Parathyroid adenoma (tissue), 2 donors: Measurements from ENCODE around the gene CPS1.

Source experiments
- H2AFZ ChIP-seq: fragments of 300-600 bp; sonication (generic); one replicate; pipeline ENCODE4 v1.7.0; 2017; ENCODE audit warnings: antibody characterized with exemption, mild to moderate bottlenecking
- H3K27ac ChIP-seq: fragments of 300-600 bp; sonication (generic); one replicate; pipeline ENCODE4 v1.7.0; 2017
- H3K27me3 ChIP-seq: fragments of 300-600 bp; sonication (generic); one replicate; pipeline ENCODE4 v1.7.0; 2017; ENCODE audit warnings: low read length; ENCODE audit not compliant: control insufficient read depth, insufficient read depth
- H3K36me3 ChIP-seq: fragments of 300-600 bp; sonication (generic); one replicate; pipeline ENCODE4 v1.7.0; 2017; ENCODE audit warnings: low read length; ENCODE audit not compliant: control insufficient read depth, insufficient read depth
- H3K4me1 ChIP-seq: fragments of 300-600 bp; sonication (generic); one replicate; pipeline ENCODE4 v1.7.0; 2017; ENCODE audit warnings: control low read depth
- H3K4me2 ChIP-seq: fragments of 300-600 bp; sonication (generic); one replicate; pipeline ENCODE4 v1.7.0; 2017; ENCODE audit warnings: low read length
- H3K4me3 ChIP-seq: fragments of 300-600 bp; sonication (generic); one replicate; pipeline ENCODE4 v1.7.0; 2017; ENCODE audit warnings: low read depth, low read length
- H3K79me2 ChIP-seq: fragments of 300-600 bp; sonication (generic); one replicate; pipeline ENCODE4 v1.7.0; 2017; ENCODE audit warnings: control low read depth
- H3K9ac ChIP-seq: fragments of 300-600 bp; sonication (generic); one replicate; pipeline ENCODE4 v1.7.0; 2017; ENCODE audit warnings: mild to moderate bottlenecking
- H3K9me3 ChIP-seq: fragments of 300-600 bp; sonication (generic); one replicate; pipeline ENCODE4 v1.7.0; 2017; ENCODE audit warnings: low read length; ENCODE audit not compliant: control insufficient read depth
- TF ChIP-seq, protein P1 (sequence below): fragments of 300-600 bp; sonication (generic); IDR thresholded peaks from one replicate; pipeline ENCODE4 v1.7.0; 2017; ENCODE audit warnings: antibody characterized with exemption, mild to moderate bottlenecking
- donor health status: primary hyperparathyroidism.

CPS1 gene

DNA sequence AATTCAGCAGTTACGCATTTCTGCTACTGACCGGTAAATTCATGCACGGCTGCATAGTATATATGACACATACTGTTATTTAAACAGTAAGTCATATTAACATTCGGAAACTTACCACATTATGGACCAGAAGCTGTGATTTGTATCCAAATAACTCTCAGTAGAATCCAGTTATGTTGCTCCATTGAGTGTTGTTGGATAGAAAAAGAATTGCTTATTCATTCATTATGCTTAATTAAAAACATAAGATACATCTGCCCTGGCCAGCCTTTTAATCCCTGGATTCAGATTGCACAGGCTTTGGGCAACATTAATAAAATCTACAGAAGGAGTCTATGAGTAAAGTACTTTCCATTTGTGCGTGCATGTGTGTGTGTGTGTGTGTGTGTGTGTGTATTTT, 111.3 kb downstream of the CPS1 start:
- H3K27ac ChIP-seq, result no peak overlapping the region
- no peak overlapping the region for H2AFZ ChIP-seq
- no peak overlapping the region for H3K4me2 ChIP-seq
- H3K9ac ChIP-seq, result no peak overlapping the region
- no peaks in the 10 kb centered on the region for H3K4me1 ChIP-seq
- H3K36me3 ChIP-seq, result no peaks in the 10 kb centered on the region
- no peak overlapping the region for H3K4me3 ChIP-seq
- no peaks in the 10 kb centered on the region for H3K27me3 ChIP-seq
- H3K79me2 ChIP-seq, result no peaks in the 10 kb centered on the region
- no peaks in the 10 kb centered on the region for H3K9me3 ChIP-seq
- TF ChIP-seq, protein P1, sequence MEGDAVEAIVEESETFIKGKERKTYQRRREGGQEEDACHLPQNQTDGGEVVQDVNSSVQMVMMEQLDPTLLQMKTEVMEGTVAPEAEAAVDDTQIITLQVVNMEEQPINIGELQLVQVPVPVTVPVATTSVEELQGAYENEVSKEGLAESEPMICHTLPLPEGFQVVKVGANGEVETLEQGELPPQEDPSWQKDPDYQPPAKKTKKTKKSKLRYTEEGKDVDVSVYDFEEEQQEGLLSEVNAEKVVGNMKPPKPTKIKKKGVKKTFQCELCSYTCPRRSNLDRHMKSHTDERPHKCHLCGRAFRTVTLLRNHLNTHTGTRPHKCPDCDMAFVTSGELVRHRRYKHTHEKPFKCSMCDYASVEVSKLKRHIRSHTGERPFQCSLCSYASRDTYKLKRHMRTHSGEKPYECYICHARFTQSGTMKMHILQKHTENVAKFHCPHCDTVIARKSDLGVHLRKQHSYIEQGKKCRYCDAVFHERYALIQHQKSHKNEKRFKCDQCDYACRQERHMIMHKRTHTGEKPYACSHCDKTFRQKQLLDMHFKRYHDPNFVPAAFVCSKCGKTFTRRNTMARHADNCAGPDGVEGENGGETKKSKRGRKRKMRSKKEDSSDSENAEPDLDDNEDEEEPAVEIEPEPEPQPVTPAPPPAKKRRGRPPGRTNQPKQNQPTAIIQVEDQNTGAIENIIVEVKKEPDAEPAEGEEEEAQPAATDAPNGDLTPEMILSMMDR, result no peak

GRCh38 chr2:210671065-210671464, 114.7 kb downstream of the CPS1 start:
- Histone ChIP-seq H2AFZ (no peak overlapping the region), H3K79me2 (no peaks in the 10 kb centered on the region), H3K36me3 (no peaks in the 10 kb centered on the region), H3K9ac (no peak overlapping the region), H3K27me3 (no peaks in the 10 kb centered on the region), H3K4me3 (no peak overlapping the region), H3K4me1 (no peaks in the 10 kb centered on the region), H3K27ac (no peak overlapping the region), H3K9me3 (no peaks in the 10 kb centered on the region), H3K4me2 (no peak overlapping the region)
- TF ChIP-seq, protein P1, result no peak

- Histone ChIP-seq H3K36me3 (no peaks in the 10 kb centered on the region), H3K4me2 (no peak overlapping the region), H3K9me3 (no peaks in the 10 kb centered on the region), H3K27me3 (no peaks in the 10 kb centered on the region), H2AFZ (no peak overlapping the region), H3K27ac (no peak overlapping the region), H3K79me2 (no peaks in the 10 kb centered on the region), H3K9ac (no peak overlapping the region), H3K4me3 (no peak overlapping the region), H3K4me1 (no peaks in the 10 kb centered on the region)
- TF ChIP-seq, protein P1, result no peak
Measured at GRCh38 chr2:210673117-210673516, 116.7 kb downstream of the CPS1 start.

- H3K9ac ChIP-seq, result no peak overlapping the region
- H3K4me2 ChIP-seq, result no peak overlapping the region
- H3K36me3 ChIP-seq, result no peaks in the 10 kb centered on the region
- no peaks in the 10 kb centered on the region for H3K79me2 ChIP-seq
- H3K27ac ChIP-seq, result no peak overlapping the region
- no peak overlapping the region for H3K4me3 ChIP-seq
- H3K27me3 ChIP-seq, result no peaks in the 10 kb centered on the region
- no peak overlapping the region for H2AFZ ChIP-seq
- TF ChIP-seq, protein P1, result no peak
- H3K4me1 ChIP-seq, result no peaks in the 10 kb centered on the region
- H3K9me3 ChIP-seq, result no peaks in the 10 kb centered on the region
Measured at GRCh38 chr2:210676067-210676466, 119.7 kb downstream of the CPS1 start.

GRCh38 chr2:210681491-210681890, 125.1 kb downstream of the CPS1 start:
- Histone ChIP-seq H3K27ac (no peak overlapping the region), H3K79me2 (no peaks in the 10 kb centered on the region), H3K4me2 (no peak overlapping the region), H3K9me3 (no peaks in the 10 kb centered on the region), H2AFZ (no peak overlapping the region), H3K36me3 (no peaks in the 10 kb centered on the region), H3K4me1 (no peaks in the 10 kb centered on the region), H3K4me3 (no peak overlapping the region), H3K27me3 (no peaks in the 10 kb centered on the region), H3K9ac (no peak overlapping the region)
- TF ChIP-seq, protein P1, result no peak
